Loucy (cell line): ENCODE measurements around the gene LCN10.

Experiments used
- H2AFZ ChIP-seq: fragments of 200-600 bp; sonication (generic); 2 replicates; pipeline ENCODE4 v1.6.0; 2016; ENCODE audit warnings: antibody characterized with exemption, mild to moderate bottlenecking, low read length, moderate library complexity
- H3F3A ChIP-seq: fragments of 200-600 bp; 2 replicates; pipeline ENCODE4 v1.6.0; 2016; ENCODE audit warnings: antibody characterized with exemption, low read depth, mild to moderate bottlenecking
- H3K27me3 ChIP-seq: fragments of 200-600 bp; sonication (generic); 2 replicates; pipeline ENCODE4 v1.6.1; 2014; ENCODE audit warnings: low read length, mild to moderate bottlenecking; ENCODE audit not compliant: insufficient read depth, poor library complexity, severe bottlenecking
- H3K36me3 ChIP-seq: fragments of 200-600 bp; sonication (generic); 2 replicates; pipeline ENCODE4 v1.6.1; 2016; ENCODE audit warnings: low read length; ENCODE audit not compliant: insufficient read depth
- H3K4me1 ChIP-seq: fragments of 200-600 bp; sonication (generic); 2 replicates; pipeline ENCODE4 v1.5.1; 2014; ENCODE audit warnings: low read length, mild to moderate bottlenecking; ENCODE audit not compliant: insufficient read depth, poor library complexity, severe bottlenecking
- H3K4me2 ChIP-seq: fragments of 200-600 bp; sonication (generic); 2 replicates; pipeline ENCODE4 v1.6.0; 2014; ENCODE audit warnings: antibody characterized with exemption, low read length, low read depth, mild to moderate bottlenecking; ENCODE audit not compliant: poor library complexity, severe bottlenecking
- H3K4me3 ChIP-seq: fragments of 200-600 bp; sonication (generic); 2 replicates; pipeline ENCODE4 v1.5.1; 2014; ENCODE audit warnings: low read length, mild to moderate bottlenecking, mixed read lengths; ENCODE audit not compliant: poor library complexity, severe bottlenecking
- H3K79me2 ChIP-seq: fragments of 200-600 bp; sonication (generic); 2 replicates; pipeline ENCODE4 v1.6.1; 2014; ENCODE audit warnings: low read length; ENCODE audit not compliant: insufficient read depth
- H3K9ac ChIP-seq: fragments of 200-600 bp; sonication (generic); 2 replicates; pipeline ENCODE4 v1.6.0; 2014; ENCODE audit warnings: mild to moderate bottlenecking, low read depth, low read length, moderate library complexity; ENCODE audit not compliant: poor library complexity, severe bottlenecking
- H3K9me2 ChIP-seq: fragments of 200-600 bp; sonication (generic); replicated peaks from 2 replicates; pipeline ENCODE4 v1.6.1; 2016; ENCODE audit warnings: low read depth, low read length, mixed read lengths
- H3K9me3 ChIP-seq: fragments of 200-600 bp; sonication (generic); 2 replicates; pipeline ENCODE4 v1.6.1; 2014; ENCODE audit warnings: mild to moderate bottlenecking, antibody characterized with exemption, low read length, low read depth; ENCODE audit not compliant: insufficient read depth
- H4K20me1 ChIP-seq: fragments of 200-600 bp; sonication (generic); 2 replicates; pipeline ENCODE4 v1.6.0; 2014; ENCODE audit warnings: antibody characterized with exemption, low read length, mild to moderate bottlenecking; ENCODE audit not compliant: insufficient read depth, poor library complexity, severe bottlenecking
- CTCF ChIP-seq: fragments of 200-600 bp; sonication (generic); conservative IDR thresholded peaks from 2 replicates; pipeline ENCODE4 v1.5.1; 2014; ENCODE audit warnings: mild to moderate bottlenecking, antibody characterized with exemption, low read length
- EZH2phosphoT487 ChIP-seq: fragments of 200-600 bp; IDR thresholded peaks from 2 replicates; pipeline ENCODE4 v1.6.1; 2018; ENCODE audit warnings: antibody characterized with exemption, mild to moderate bottlenecking, moderate library complexity, borderline replicate concordance

The LCN10 gene

GRCh38 chr9:136757751-136758140 is 15.0 kb upstream of the LCN10 start:
- no peaks in the 10 kb centered on the region for H3K27me3 ChIP-seq
- no peak overlapping the region for H3K4me2 ChIP-seq
- H3K4me3 ChIP-seq: no peak overlapping the region
- no peaks in the 10 kb centered on the region for H3K79me2 ChIP-seq
- no peaks in the 10 kb centered on the region for H3K36me3 ChIP-seq
- no peak overlapping the region for H2AFZ ChIP-seq
- no peaks in the 10 kb centered on the region for H3F3A ChIP-seq
- no peaks in the 10 kb centered on the region for H3K4me1 ChIP-seq
- H4K20me1 ChIP-seq: no peaks in the 10 kb centered on the region
- TF ChIP-seq EZH2phosphoT487: no peak
- TF ChIP-seq CTCF: no peak
- no peaks in the 10 kb centered on the region for H3K9me2 ChIP-seq
- no peaks in the 10 kb centered on the region for H3K9me3 ChIP-seq
- no peak overlapping the region for H3K9ac ChIP-seq

- no peaks in the 10 kb centered on the region for H3F3A ChIP-seq
- H3K9ac ChIP-seq: no peak overlapping the region
- H3K9me2 ChIP-seq: no peaks in the 10 kb centered on the region
- H3K4me3 ChIP-seq: no peak overlapping the region
- no peaks in the 10 kb centered on the region for H4K20me1 ChIP-seq
- H3K27me3 ChIP-seq: no peaks in the 10 kb centered on the region
- no peaks in the 10 kb centered on the region for H3K4me1 ChIP-seq
- H2AFZ ChIP-seq: no peak overlapping the region
- no peaks in the 10 kb centered on the region for H3K9me3 ChIP-seq
- no peaks in the 10 kb centered on the region for H3K79me2 ChIP-seq
- H3K36me3 ChIP-seq: no peaks in the 10 kb centered on the region
- TF ChIP-seq CTCF: no peak
- TF ChIP-seq EZH2phosphoT487: no peak
- H3K4me2 ChIP-seq: no peak overlapping the region
Observed at GRCh38 chr9:136757328-136757727, 14.6 kb upstream of the LCN10 start.

GRCh38 chr9:136756836-136757235 is 14.1 kb upstream of the LCN10 start:
- Histone ChIP-seq H3K9me2 (no peaks in the 10 kb centered on the region), H3K36me3 (no peaks in the 10 kb centered on the region), H3K9me3 (0 out of 2 replicates have a peak, but pooled peaks cover 2% of the 10 kb centered on the region), H3F3A (no peaks in the 10 kb centered on the region), H3K27me3 (no peaks in the 10 kb centered on the region), H3K79me2 (no peaks in the 10 kb centered on the region), H3K4me1 (no peaks in the 10 kb centered on the region), H3K4me2 (no peak overlapping the region), H3K4me3 (no peak overlapping the region), H4K20me1 (no peaks in the 10 kb centered on the region), H2AFZ (no peak overlapping the region), H3K9ac (no peak overlapping the region)
- TF ChIP-seq CTCF (no peak), EZH2phosphoT487 (no peak)
